Heart right ventricle (tissue), 16 donors: ENCODE measurements around the gene HPSE. TPM values are rescaled to one million over a fixed set of nuclear protein-coding genes. Genes with fewer than 3 reads are reported as not detected.

Source experiments
- ATAC-seq, 8 donors: fragments of 200-7000 bp; cut with Tn5 transposase; one replicate each; pipeline ENCODE4 v1.9.1; 2020; ENCODE audit warnings: mild to moderate bottlenecking in 8 of 8, moderate library complexity in 8 of 8, moderate number of reproducible peaks in 1 of 8
- DNase-seq, 2 donors: peaks; one replicate each; pipeline ENCODE4 v3.0.0-alpha.2; 2020
- H3K27ac ChIP-seq, 10 donors: fragments of 200-600 bp; sonication (generic) in 2 of 10; one replicate each; pipeline versions ENCODE4 v1.5.0 to v1.8.0; 2020 to 2022; ENCODE audit warnings: mild to moderate bottlenecking in 3 of 10
- H3K27me3 ChIP-seq, 7 donors: fragments of 200-600 bp; one replicate each; pipeline ENCODE4 v1.8.0; 2021 to 2022; ENCODE audit warnings: mild to moderate bottlenecking in 2 of 7
- H3K36me3 ChIP-seq, 9 donors: fragments of 200-600 bp; sonication (generic) in 1 of 9; one replicate each; pipeline versions ENCODE4 v1.5.0 to v1.8.0; 2020 to 2022; ENCODE audit warnings: mild to moderate bottlenecking in 2 of 9
- H3K4me1 ChIP-seq, 9 donors: fragments of 200-600 bp; sonication (generic) in 1 of 9; one replicate each; pipeline versions ENCODE4 v1.5.0 to v1.8.0; 2020 to 2022; ENCODE audit warnings: mild to moderate bottlenecking in 4 of 9
- H3K4me3 ChIP-seq, 10 donors: fragments of 200-600 bp; sonication (generic) in 2 of 10; one replicate each; pipeline versions ENCODE4 v1.5.0 to v1.8.0; 2020 to 2022; ENCODE audit warnings: mild to moderate bottlenecking in 7 of 10, moderate library complexity in 2 of 10
- H3K9me3 ChIP-seq, 11 donors: fragments of 200-600 bp in 10 of 11; sonication (generic) in 2 of 11; one replicate each; pipeline versions ENCODE4 v1.5.0 to v1.8.0; 2013 to 2022; ENCODE audit warnings: mild to moderate bottlenecking in 2 of 11, control low read depth in 1 of 11, moderate library complexity in 1 of 11
- WGBS, 2 donors: extraction: QIAGEN DNeasy Blood & Tissue Kit; methylation state at CpG; one replicate each; pipeline ENCODE4 v1.1.7; 2013; ENCODE audit warnings: inconsistent platforms in 1 of 2; 5-methylcytosine and 5-hydroxymethylcytosine counted together
- intact Hi-C, 10 donors: fragments of 100-400 bp; cut with DNase I; formaldehyde crosslinking; loops; one replicate each; pipeline versions ENCODE4 v1.11.1 to v1.14.2; 2022
- polyA plus RNA-seq, 2 donors: library from polyadenylated mRNA; stranded (reverse); fragments of 200-250 nt; gene quantifications; one replicate each; pipeline ENCODE4 v1.2.3, GENCODE V29; 2013
- total RNA-seq, 10 donors: library from RNA; stranded (reverse); fragmentation: NEBNext Ultra II Directional in 3 of 10; extraction: Animal tissue kit (Norgen Biotek cat#: 25700) in 3 of 10; gene quantifications; one replicate each; pipeline versions ENCODE4 v1.2.1 to v1.2.4, GENCODE V29; 2021 to 2023
- TF ChIP-seq, protein P1 (sequence below), 9 donors: fragments of 200-600 bp; sonication (generic) in 2 of 9; IDR thresholded peaks; one replicate each; pipeline versions ENCODE4 v1.5.0 to v1.8.0; 2021 to 2022; ENCODE audit warnings: antibody characterized with exemption in 9 of 9, mild to moderate bottlenecking in 5 of 9, moderate library complexity in 1 of 9
- donor health status: Arrhythmogenic right ventricular cardiomyopathy.
- donor health status: ischemic (EF 13 %, LVEDD 7.1; RV severe dilation, severe dysfunction).
- donor health status: healthy with polysubstance abuse.
- donor health status: DM: no; HTN: yes; CAD: no.
- donor health status: DM: no; HTN: no; CAD: no.
- donor health status: ischemic (EF 25% LVEDD 6.9; RV normal size, moderate dysfunction).
- donor health status: ischemic (EF 25% LVEDD 5.7; RV mildly dilated, moderate dysfunction).
- donor health status: healthy.
- donor health status: DM: yes; HTN: yes; CAD: no.
- donor health status: Ischemic cardiomyopathy.
- donor health status: ischemic (EF 35%, LVEDD 5.7; RV mildly dilated, moderate dysfunction).
- donor health status: nonischemic (EF 11% LVEDD 7.7; RV severe dilation, severe dysfunction).
- donor health status: DM: yes; HTN: yes; CAD: no.
- donor health status: PGD.
- donor health status: ischemic (EF 29% LVEDD 5.4; RV normal size, mild dysfunction).
- donor health status: nonischemic (EF 23%, LVEDD 6.1; RV moderate dilation, normal function).

Gene HPSE
- total and polyA plus RNA-seq, 12 donors: 0.15 to 2.4 (median 0.39) TPM

GRCh38 chr4:83335701-83336100, 1.1 kb upstream of the HPSE start:
- DNase-seq (no peak), ATAC-seq (no peak)
- Histone ChIP-seq H3K4me1 (peaks cover 0 to 32% (median 12%) of the 10 kb centered on the region in 9 donors), H3K27ac (no peak overlapping the region), H3K9me3 (peaks cover 0 to 24% (median 10%) of the 10 kb centered on the region in 11 donors), H3K4me3 (no peak overlapping the region), H3K36me3 (no peaks in the 10 kb centered on the region), H3K27me3 (peaks cover 0 to 52% (median 31%) of the 10 kb centered on the region in 7 donors)
- TF ChIP-seq, protein P1, sequence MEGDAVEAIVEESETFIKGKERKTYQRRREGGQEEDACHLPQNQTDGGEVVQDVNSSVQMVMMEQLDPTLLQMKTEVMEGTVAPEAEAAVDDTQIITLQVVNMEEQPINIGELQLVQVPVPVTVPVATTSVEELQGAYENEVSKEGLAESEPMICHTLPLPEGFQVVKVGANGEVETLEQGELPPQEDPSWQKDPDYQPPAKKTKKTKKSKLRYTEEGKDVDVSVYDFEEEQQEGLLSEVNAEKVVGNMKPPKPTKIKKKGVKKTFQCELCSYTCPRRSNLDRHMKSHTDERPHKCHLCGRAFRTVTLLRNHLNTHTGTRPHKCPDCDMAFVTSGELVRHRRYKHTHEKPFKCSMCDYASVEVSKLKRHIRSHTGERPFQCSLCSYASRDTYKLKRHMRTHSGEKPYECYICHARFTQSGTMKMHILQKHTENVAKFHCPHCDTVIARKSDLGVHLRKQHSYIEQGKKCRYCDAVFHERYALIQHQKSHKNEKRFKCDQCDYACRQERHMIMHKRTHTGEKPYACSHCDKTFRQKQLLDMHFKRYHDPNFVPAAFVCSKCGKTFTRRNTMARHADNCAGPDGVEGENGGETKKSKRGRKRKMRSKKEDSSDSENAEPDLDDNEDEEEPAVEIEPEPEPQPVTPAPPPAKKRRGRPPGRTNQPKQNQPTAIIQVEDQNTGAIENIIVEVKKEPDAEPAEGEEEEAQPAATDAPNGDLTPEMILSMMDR (IDR thresholded peaks at IDR 0.05): no peak
- intact Hi-C loops: no loop called here
- WGBS, 2 donors: 32 to 37% methylated on average over 6 of the region's 6 CpGs

DNA sequence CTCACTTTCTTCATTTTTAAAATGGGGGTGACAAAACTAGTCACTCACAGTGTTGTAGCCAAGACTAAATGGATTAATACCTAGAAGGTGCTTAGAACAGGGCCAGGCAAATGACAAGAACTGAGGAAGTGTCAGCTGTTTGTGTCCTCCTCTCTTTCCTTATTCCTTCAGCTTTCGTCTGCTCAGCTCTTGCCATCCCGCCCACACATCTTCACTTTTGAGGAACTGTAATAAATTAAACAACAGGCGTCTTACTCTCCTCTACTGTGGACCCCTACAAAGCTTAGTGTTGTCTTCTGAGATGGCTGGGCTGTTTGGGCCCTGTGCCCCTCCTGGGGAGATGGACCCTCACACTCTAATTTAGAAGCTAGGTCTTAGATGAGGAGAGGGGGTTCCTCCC, 2.7 kb downstream of the HPSE start:
- intact Hi-C loops: no loop called here
- H3K27me3 ChIP-seq: peaks cover 0 to 68% (median 31%) of the 10 kb centered on the region in 7 donors

DNA sequence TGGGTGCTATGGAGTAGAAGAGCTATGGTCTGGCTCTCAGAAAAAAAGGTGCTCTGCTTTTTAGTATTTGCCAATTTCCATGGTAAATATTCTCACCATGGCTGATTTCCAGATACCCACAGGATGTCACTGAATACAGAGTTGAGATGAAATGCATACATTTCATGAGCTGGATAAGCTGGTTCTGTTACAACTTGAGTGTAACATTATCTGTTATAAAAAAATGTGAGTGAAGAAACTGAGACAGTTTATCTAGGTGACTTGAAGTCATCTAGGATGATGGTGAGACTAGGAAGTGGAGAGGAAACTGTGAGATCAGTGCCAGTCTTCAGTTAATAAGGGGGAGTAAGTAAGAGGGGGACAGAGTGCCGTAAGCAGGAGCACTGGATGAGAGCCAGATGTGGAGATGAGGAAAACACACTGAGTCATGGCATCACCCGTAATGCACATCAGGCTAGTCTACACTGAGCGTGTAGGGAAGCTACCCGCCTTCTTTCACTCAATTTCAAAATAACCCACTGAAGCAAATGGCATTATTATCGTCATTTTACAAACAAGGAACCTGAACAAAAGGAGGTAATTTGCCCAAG, 5.0 kb downstream of the HPSE start:
- DNase-seq (no peak), ATAC-seq (no peak)
- TF ChIP-seq, protein P1 (IDR thresholded peaks at IDR 0.05): no peak
- Histone ChIP-seq H3K36me3 (no peaks in the 10 kb centered on the region), H3K4me3 (no peak overlapping the region), H3K27me3 (peaks cover 0 to 47% (median 17%) of the 10 kb centered on the region in 7 donors), H3K9me3 (no peaks in the 10 kb centered on the region), H3K27ac (no peak overlapping the region), H3K4me1 (peaks cover 0 to 44% (median 4%) of the 10 kb centered on the region in 9 donors)
- intact Hi-C loops: no loop called here
- WGBS, 2 donors: 69 to 77% methylated on average over 5 of the region's 5 CpGs

More for the DNA sequence above, 2.7 kb downstream of the HPSE start:
- no peak for ATAC-seq
- H3K9me3 ChIP-seq: no peaks in the 10 kb centered on the region
- H3K4me1 ChIP-seq: peaks cover 0 to 47% (median 12%) of the 10 kb centered on the region in 9 donors
- no peaks in the 10 kb centered on the region for H3K36me3 ChIP-seq
- H3K27ac ChIP-seq: peak overlapping the region in 1 of 10 donors; percentile 28
- 77 to 80% methylated on average over 3 of the region's 3 CpGs for WGBS, 2 donors
- TF ChIP-seq, protein P1 (IDR thresholded peaks at IDR 0.05): no peak
- H3K4me3 ChIP-seq: no peak overlapping the region
- no peak for DNase-seq

- H3K4me3 ChIP-seq: no peak overlapping the region
- no peaks in the 10 kb centered on the region for H3K36me3 ChIP-seq
- H3K27me3 ChIP-seq: peaks cover 0 to 43% (median 9%) of the 10 kb centered on the region in 7 donors
- 25 to 33% methylated on average over 7 of the region's 7 CpGs for WGBS, 2 donors
- TF ChIP-seq, protein P1 (IDR thresholded peaks at IDR 0.05): peak in 1 of 9 donors; percentile 30
- DNase-seq: no peak
- no peaks in the 10 kb centered on the region for H3K9me3 ChIP-seq
- H3K4me1 ChIP-seq: peaks cover 0 to 34% (median 0%) of the 10 kb centered on the region in 9 donors
- no peak overlapping the region for H3K27ac ChIP-seq
- intact Hi-C loops: no loop called here
- no peak for ATAC-seq
Observed at GRCh38 chr4:83328521-83329187, 6.0 kb downstream of the HPSE start.
